ENCODE results near the gene HPS5.

HPS5 gene

GRCh38 chr11:18317551-18317950 is 4.4 kb downstream of the HPS5 start:
- DNase-seq (ENCODE audit: low spot score) = no peak

- no peak for DNase-seq (ENCODE audit: low spot score)
These were observed 6.0 kb downstream of the HPS5 start for GRCh38 chr11:18315893-18316292.

GRCh38 chr11:18314784-18315523 is 7.0 kb downstream of the HPS5 start:
- no peak for DNase-seq (ENCODE audit: low spot score)

- no peak for DNase-seq (ENCODE audit: low spot score)
These were observed 7.8 kb downstream of the HPS5 start for GRCh38 chr11:18313965-18314763.

- DNase-seq (ENCODE audit: low spot score) = no peak
These were observed 9.1 kb downstream of the HPS5 start for GRCh38 chr11:18312663-18313420.

GRCh38 chr11:18312012-18312411 is 9.9 kb downstream of the HPS5 start:
- DNase-seq (ENCODE audit: low spot score) = no peak

GRCh38 chr11:18310800-18311340 is 11.1 kb downstream of the HPS5 start:
- DNase-seq (ENCODE audit: low spot score) = no peak

- no peak for DNase-seq (ENCODE audit: low spot score)
These were observed 12.2 kb downstream of the HPS5 start for GRCh38 chr11:18309691-18310090.

- no peak for DNase-seq (ENCODE audit: low spot score)
These were observed 13.7 kb downstream of the HPS5 start for GRCh38 chr11:18308242-18308641.

GRCh38 chr11:18307461-18308139 is 14.3 kb downstream of the HPS5 start:
- DNase-seq (ENCODE audit: low spot score) = no peak

GRCh38 chr11:18304745-18305144 is 17.2 kb downstream of the HPS5 start:
- DNase-seq (ENCODE audit: low spot score) = no peak

GRCh38 chr11:18299721-18300120 is 22.2 kb downstream of the HPS5 start:
- no peak for DNase-seq (ENCODE audit: low spot score)

- no peak for DNase-seq (ENCODE audit: low spot score)
These were observed 26.6 kb downstream of the HPS5 start for GRCh38 chr11:18295316-18295715.

GRCh38 chr11:18294862-18295261 is 27.1 kb downstream of the HPS5 start:
- DNase-seq (ENCODE audit: low spot score) = no peak

GRCh38 chr11:18288911-18289310 is 33.0 kb downstream of the HPS5 start:
- DNase-seq (ENCODE audit: low spot score) = no peak

GRCh38 chr11:18285841-18286240 is 36.1 kb downstream of the HPS5 start:
- DNase-seq (ENCODE audit: low spot score) = no peak

- DNase-seq (ENCODE audit: low spot score) = no peak
These were observed 39.3 kb downstream of the HPS5 start for GRCh38 chr11:18282626-18283025.

GRCh38 chr11:18280438-18281045 is 41.4 kb downstream of the HPS5 start:
- DNase-seq (ENCODE audit: low spot score) = no peak

GRCh38 chr11:18277565-18278271 is 44.2 kb downstream of the HPS5 start:
- no peak for DNase-seq (ENCODE audit: low spot score)

GRCh38 chr11:18271206-18271605 is 50.7 kb downstream of the HPS5 start:
- no peak for DNase-seq (ENCODE audit: low spot score)

GRCh38 chr11:18270102-18270501 is 51.8 kb downstream of the HPS5 start:
- DNase-seq (ENCODE audit: low spot score) = no peak

Measured in CD4-positive, alpha-beta T cell treated with Interleukin-15 for 4 hours (primary cell).